A673 (cell line): ENCODE measurements around the gene MIER2.

Experiments
- EZH2 ChIP-seq: fragments of 200-600 bp; sonication (generic); IDR thresholded peaks from 2 replicates; pipeline ENCODE4 v1.6.1; 2017; ENCODE audit warnings: borderline replicate concordance, low read depth, mild to moderate bottlenecking, mixed read lengths, antibody characterized with exemption, low read length; ENCODE audit not compliant: poor library complexity, severe bottlenecking
- TF ChIP-seq, protein P1 (sequence below): fragments of 300-800, 200-600 bp; sonication (generic); conservative IDR thresholded peaks from 2 replicates; pipeline ENCODE4 v1.5.1; 2017; ENCODE audit warnings: low read depth, mild to moderate bottlenecking, antibody characterized with exemption, low read length, moderate library complexity, mixed read lengths

DNA sequence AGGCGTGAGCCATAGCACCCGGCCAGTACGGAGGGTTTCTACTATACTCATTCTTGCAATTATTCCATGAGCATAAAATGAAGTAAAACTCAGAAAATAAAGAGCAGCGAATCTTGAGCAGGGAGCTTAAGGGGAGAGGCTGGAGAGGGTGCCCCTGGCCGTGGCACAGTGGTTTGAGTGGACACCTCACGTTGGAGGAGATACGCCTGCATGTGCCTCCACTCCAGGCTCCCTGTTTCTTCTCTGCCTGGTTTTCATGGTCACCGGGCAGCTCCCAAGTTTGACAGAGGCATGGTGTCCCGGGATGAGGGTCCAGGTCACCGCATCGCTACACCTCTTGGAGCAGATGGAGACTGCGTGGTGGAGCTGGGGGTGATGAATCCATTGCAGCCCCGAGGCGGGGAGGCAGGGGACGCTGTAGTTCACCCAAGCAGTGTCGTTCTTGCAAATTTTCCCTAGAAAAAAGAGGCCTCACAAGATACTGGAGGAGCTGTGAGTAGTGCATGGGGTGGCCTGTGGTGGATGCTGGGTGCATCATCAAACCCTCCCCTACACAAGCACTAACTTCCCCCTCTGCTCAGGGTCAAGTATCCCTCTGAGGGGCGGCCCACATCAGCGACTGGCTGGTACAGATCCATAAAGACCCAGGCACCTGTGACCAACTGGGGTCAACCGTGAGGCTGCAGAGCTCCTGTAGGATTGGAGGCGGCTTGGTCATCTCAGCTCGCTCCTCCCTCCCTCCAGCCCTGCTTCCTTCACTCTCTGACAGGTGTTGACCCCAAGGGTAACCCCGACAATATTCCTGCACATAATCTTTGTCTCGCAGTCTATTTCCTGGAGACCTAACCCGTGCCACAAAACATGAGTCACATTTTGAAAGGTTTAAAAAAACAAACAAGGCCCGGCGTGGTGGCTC is 3.6 kb upstream of the MIER2 start:
- TF ChIP-seq, protein P1, sequence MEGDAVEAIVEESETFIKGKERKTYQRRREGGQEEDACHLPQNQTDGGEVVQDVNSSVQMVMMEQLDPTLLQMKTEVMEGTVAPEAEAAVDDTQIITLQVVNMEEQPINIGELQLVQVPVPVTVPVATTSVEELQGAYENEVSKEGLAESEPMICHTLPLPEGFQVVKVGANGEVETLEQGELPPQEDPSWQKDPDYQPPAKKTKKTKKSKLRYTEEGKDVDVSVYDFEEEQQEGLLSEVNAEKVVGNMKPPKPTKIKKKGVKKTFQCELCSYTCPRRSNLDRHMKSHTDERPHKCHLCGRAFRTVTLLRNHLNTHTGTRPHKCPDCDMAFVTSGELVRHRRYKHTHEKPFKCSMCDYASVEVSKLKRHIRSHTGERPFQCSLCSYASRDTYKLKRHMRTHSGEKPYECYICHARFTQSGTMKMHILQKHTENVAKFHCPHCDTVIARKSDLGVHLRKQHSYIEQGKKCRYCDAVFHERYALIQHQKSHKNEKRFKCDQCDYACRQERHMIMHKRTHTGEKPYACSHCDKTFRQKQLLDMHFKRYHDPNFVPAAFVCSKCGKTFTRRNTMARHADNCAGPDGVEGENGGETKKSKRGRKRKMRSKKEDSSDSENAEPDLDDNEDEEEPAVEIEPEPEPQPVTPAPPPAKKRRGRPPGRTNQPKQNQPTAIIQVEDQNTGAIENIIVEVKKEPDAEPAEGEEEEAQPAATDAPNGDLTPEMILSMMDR = peak; percentile 47
- TF ChIP-seq EZH2 = no peak
